ENCODE data around the gene PACS2. TPM values are rescaled to one million over a fixed set of nuclear protein-coding genes. Genes with fewer than 3 reads are reported as not detected.

The PACS2 gene
- polyA plus RNA-seq, 1 of the 3 experiments (the other 2 are of a cell fraction): 42.7 TPM

DNA sequence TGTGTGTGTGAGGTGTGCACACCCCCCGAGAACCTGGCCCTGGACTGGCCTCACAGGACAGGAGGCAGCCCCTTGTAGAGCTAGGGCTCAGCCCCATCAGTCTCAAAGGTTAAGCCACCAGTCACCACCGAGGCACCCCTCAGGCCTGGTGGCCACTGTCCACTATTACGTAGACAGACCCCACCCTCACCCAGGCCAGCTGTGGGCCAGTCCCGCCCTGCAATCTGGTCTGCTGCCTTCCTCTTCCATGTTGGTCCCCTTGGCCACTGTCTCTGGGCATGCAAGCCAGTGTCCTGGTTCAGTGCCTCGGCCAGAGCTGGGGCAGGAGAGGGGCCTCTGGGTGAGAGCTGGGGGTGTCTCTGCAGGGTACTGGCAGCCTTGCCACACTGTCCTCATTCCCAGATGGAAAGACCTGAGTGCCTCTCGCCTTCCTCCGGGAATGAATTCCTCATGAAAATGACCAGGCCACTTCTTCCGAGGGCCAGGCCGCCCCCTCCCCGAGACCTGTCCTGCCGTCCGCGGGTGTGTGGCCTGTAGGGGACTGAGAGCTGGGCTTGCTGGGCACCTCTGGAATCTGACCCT lies 82.9 kb downstream of the PACS2 start:
- Histone ChIP-seq H3K4me3 (ENCODE audit: low read depth in 2 of 2, low read length in 1 of 2) (peak overlapping the region; percentile 60 to 80), H3K9ac (no peak overlapping the region), H3K9me2 (no peaks in the 10 kb centered on the region), H3K36me3 (replicated peaks in 1 of 2; ENCODE audit: control insufficient read depth in 1 of 2, insufficient read depth in 2 of 2, low read length in 1 of 2) (peaks cover 10 to 11% of the 10 kb centered on the region in 2 experiments), H3K79me2 (ENCODE audit: insufficient read depth) (peaks cover 14% of the 10 kb centered on the region; the same call in 1 of the 2 replicates), H3K9me3 (peaks cover 3% of the 10 kb centered on the region; the same call in 1 of the 2 replicates), H4K20me1 (ENCODE audit: insufficient read depth) (no peaks in the 10 kb centered on the region), H3K27me3 (ENCODE audit: insufficient read depth) (no peaks in the 10 kb centered on the region), H3K27ac (ENCODE audit: low read depth in 2 of 2, low read length in 1 of 2) (peak overlapping the region; percentile 39 to 91), H3K4me2 (peak overlapping the region; percentile 99), H3K4me1 (ENCODE audit: control insufficient read depth in 1 of 2, insufficient read depth in 2 of 2, low read depth in 1 of 2, low read length in 1 of 2) (peaks cover 0 to 19% of the 10 kb centered on the region in 2 experiments; a peak in 1 of 4 replicates), H2AFZ (ENCODE audit: low read depth) (peak overlapping the region; percentile 96), H3F3A (replicated peaks; ENCODE audit: insufficient read depth) (no peaks in the 10 kb centered on the region)
- ChIA-PET POLR2A (interaction anchor here (1.4 to 2.5 kb wide), 2 partner anchors 14 to 92 kb away, joined by 4 to 8 read pairs; no protein-coding TSS in a partner anchor), CTCF (interaction anchor here (0.7 to 3.2 kb wide), 9 partner anchors 10 to 131 kb away, joined by 3 to 14 read pairs (median 4); no protein-coding TSS in a partner anchor)
- TF ChIP-seq GABPA (IDR thresholded peaks at IDR 0.05; ENCODE audit: low read depth): no peak
- TF ChIP-seq CHD2 (IDR thresholded peaks at IDR 0.05; ENCODE audit: low read length, partially characterized antibody): no peak
- TF ChIP-seq RCOR1 (IDR thresholded peaks at IDR 0.05; ENCODE audit: low read length): no peak
- TF ChIP-seq POLR2AphosphoS5 (IDR thresholded peaks at IDR 0.05; ENCODE audit: low read depth, low read length): no peak
- TF ChIP-seq NRF1 (IDR thresholded peaks at IDR 0.05; ENCODE audit: low read depth, low read length): no peak
- TF ChIP-seq SMC3 (IDR thresholded peaks at IDR 0.05; ENCODE audit: low read depth, low read length): no peak
- no peak for TF ChIP-seq FOSL2 (IDR thresholded peaks at IDR 0.05; ENCODE audit: borderline replicate concordance, low read depth)
- TF ChIP-seq, protein P1, sequence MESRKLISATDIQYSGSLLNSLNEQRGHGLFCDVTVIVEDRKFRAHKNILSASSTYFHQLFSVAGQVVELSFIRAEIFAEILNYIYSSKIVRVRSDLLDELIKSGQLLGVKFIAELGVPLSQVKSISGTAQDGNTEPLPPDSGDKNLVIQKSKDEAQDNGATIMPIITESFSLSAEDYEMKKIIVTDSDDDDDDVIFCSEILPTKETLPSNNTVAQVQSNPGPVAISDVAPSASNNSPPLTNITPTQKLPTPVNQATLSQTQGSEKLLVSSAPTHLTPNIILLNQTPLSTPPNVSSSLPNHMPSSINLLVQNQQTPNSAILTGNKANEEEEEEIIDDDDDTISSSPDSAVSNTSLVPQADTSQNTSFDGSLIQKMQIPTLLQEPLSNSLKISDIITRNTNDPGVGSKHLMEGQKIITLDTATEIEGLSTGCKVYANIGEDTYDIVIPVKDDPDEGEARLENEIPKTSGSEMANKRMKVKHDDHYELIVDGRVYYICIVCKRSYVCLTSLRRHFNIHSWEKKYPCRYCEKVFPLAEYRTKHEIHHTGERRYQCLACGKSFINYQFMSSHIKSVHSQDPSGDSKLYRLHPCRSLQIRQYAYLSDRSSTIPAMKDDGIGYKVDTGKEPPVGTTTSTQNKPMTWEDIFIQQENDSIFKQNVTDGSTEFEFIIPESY (IDR thresholded peaks at IDR 0.05; ENCODE audit: borderline replicate concordance, low read depth): no peak
- TF ChIP-seq ELF1 (IDR thresholded peaks at IDR 0.05): no peak
- TF ChIP-seq, protein P2, sequence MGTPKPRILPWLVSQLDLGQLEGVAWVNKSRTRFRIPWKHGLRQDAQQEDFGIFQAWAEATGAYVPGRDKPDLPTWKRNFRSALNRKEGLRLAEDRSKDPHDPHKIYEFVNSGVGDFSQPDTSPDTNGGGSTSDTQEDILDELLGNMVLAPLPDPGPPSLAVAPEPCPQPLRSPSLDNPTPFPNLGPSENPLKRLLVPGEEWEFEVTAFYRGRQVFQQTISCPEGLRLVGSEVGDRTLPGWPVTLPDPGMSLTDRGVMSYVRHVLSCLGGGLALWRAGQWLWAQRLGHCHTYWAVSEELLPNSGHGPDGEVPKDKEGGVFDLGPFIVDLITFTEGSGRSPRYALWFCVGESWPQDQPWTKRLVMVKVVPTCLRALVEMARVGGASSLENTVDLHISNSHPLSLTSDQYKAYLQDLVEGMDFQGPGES (IDR thresholded peaks at IDR 0.05; ENCODE audit: low read depth, low read length): no peak
- no peak for TF ChIP-seq MEF2A (IDR thresholded peaks at IDR 0.05; ENCODE audit: borderline replicate concordance, low read depth)
- no peak for TF ChIP-seq RAD21 (IDR thresholded peaks at IDR 0.05; ENCODE audit: low read length)
- no peak for TF ChIP-seq REST (IDR thresholded peaks at IDR 0.05; ENCODE audit: low read depth, low read length)
- TF ChIP-seq RXRA (IDR thresholded peaks at IDR 0.05; ENCODE audit: borderline replicate concordance, low read depth): no peak
- TF ChIP-seq TCF12 (IDR thresholded peaks at IDR 0.05): no peak
- TF ChIP-seq, protein P3, sequence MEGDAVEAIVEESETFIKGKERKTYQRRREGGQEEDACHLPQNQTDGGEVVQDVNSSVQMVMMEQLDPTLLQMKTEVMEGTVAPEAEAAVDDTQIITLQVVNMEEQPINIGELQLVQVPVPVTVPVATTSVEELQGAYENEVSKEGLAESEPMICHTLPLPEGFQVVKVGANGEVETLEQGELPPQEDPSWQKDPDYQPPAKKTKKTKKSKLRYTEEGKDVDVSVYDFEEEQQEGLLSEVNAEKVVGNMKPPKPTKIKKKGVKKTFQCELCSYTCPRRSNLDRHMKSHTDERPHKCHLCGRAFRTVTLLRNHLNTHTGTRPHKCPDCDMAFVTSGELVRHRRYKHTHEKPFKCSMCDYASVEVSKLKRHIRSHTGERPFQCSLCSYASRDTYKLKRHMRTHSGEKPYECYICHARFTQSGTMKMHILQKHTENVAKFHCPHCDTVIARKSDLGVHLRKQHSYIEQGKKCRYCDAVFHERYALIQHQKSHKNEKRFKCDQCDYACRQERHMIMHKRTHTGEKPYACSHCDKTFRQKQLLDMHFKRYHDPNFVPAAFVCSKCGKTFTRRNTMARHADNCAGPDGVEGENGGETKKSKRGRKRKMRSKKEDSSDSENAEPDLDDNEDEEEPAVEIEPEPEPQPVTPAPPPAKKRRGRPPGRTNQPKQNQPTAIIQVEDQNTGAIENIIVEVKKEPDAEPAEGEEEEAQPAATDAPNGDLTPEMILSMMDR (IDR thresholded peaks at IDR 0.05): no peak
- TF ChIP-seq MAX (IDR thresholded peaks at IDR 0.05; ENCODE audit: low read depth): no peak
- TF ChIP-seq GATA2 (CRISPR knock-in tag; IDR thresholded peaks at IDR 0.05): no peak
- TF ChIP-seq, protein P4, sequence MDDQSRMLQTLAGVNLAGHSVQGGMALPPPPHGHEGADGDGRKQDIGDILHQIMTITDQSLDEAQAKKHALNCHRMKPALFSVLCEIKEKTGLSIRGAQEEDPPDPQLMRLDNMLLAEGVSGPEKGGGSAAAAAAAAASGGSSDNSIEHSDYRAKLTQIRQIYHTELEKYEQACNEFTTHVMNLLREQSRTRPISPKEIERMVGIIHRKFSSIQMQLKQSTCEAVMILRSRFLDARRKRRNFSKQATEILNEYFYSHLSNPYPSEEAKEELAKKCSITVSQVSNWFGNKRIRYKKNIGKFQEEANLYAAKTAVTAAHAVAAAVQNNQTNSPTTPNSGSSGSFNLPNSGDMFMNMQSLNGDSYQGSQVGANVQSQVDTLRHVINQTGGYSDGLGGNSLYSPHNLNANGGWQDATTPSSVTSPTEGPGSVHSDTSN (IDR thresholded peaks at IDR 0.05): no peak
- no peak for TF ChIP-seq EZH2phosphoT487 (IDR thresholded peaks at IDR 0.05; ENCODE audit: borderline replicate concordance, low read depth)
- WGBS (ENCODE audit: low lambda C conversion rate): 85% methylated on average over 7 of the region's 13 CpGs
- no peak for DNase-seq

All from SK-N-SH (cell line).